ENCODE results near the gene AGBL1.
"Not testable (repeated sequence)": the region's sequence is repeated elsewhere in the genome, so short reads cannot be mapped to it uniquely, and the experiment has no call there.

The AGBL1 gene

GRCh38 chr15:86121568-86122225, 42.0 kb downstream of the AGBL1 start:
- no peaks in the 10 kb centered on the region for H3K4me1 Mint-ChIP-seq
- CTCF ChIA-PET, result no interaction called here
- H3K36me3 Mint-ChIP-seq, result no peaks in the 10 kb centered on the region
- H3K4me3 Mint-ChIP-seq, result no peak overlapping the region
- H3K27ac Mint-ChIP-seq, result no peak overlapping the region
- no peaks in the 10 kb centered on the region for H3K27me3 Mint-ChIP-seq
- no peak for DNase-seq
- H3K9me3 Mint-ChIP-seq, result no peaks in the 10 kb centered on the region

GRCh38 chr15:86122691-86123391, 43.2 kb downstream of the AGBL1 start:
- H3K36me3 Mint-ChIP-seq, H3K27me3 Mint-ChIP-seq, DNase-seq, H3K4me1 Mint-ChIP-seq, H3K27ac Mint-ChIP-seq, CTCF ChIA-PET, H3K9me3 Mint-ChIP-seq, H3K4me3 Mint-ChIP-seq: not testable (repeated sequence)

- no peak for DNase-seq
- H3K36me3 Mint-ChIP-seq, result no peaks in the 10 kb centered on the region
- H3K27me3 Mint-ChIP-seq, result no peaks in the 10 kb centered on the region
- H3K9me3 Mint-ChIP-seq, result no peaks in the 10 kb centered on the region
- no peaks in the 10 kb centered on the region for H3K4me1 Mint-ChIP-seq
- CTCF ChIA-PET, result no interaction called here
- H3K27ac Mint-ChIP-seq, result no peak overlapping the region
- H3K4me3 Mint-ChIP-seq, result no peak overlapping the region
Observed at GRCh38 chr15:86125775-86126174, 46.1 kb downstream of the AGBL1 start.

GRCh38 chr15:86127547-86127946, 47.9 kb downstream of the AGBL1 start:
- H3K4me1 Mint-ChIP-seq, result no peaks in the 10 kb centered on the region

GRCh38 chr15:86135041-86135440, 55.4 kb downstream of the AGBL1 start:
- Mint-ChIP-seq H3K4me1 (no peaks in the 10 kb centered on the region), H3K9me3 (no peaks in the 10 kb centered on the region), H3K27ac (no peak overlapping the region), H3K4me3 (no peak overlapping the region), H3K36me3 (no peaks in the 10 kb centered on the region), H3K27me3 (no peaks in the 10 kb centered on the region)
- no peak for DNase-seq
- CTCF ChIA-PET, result no interaction called here

More at GRCh38 chr15:86127547-86127946, 47.9 kb downstream of the AGBL1 start:
- H3K27ac Mint-ChIP-seq, result no peak overlapping the region
- H3K9me3 Mint-ChIP-seq, result no peaks in the 10 kb centered on the region
- H3K36me3 Mint-ChIP-seq, result no peaks in the 10 kb centered on the region
- CTCF ChIA-PET, result no interaction called here
- no peak overlapping the region for H3K4me3 Mint-ChIP-seq
- H3K27me3 Mint-ChIP-seq, result no peaks in the 10 kb centered on the region
- no peak for DNase-seq

- CTCF ChIA-PET, result no interaction called here
- Mint-ChIP-seq H3K36me3 (no peaks in the 10 kb centered on the region), H3K4me1 (no peaks in the 10 kb centered on the region), H3K4me3 (no peak overlapping the region), H3K9me3 (no peaks in the 10 kb centered on the region), H3K27ac (no peak overlapping the region), H3K27me3 (no peaks in the 10 kb centered on the region)
- DNase-seq, result no peak
Observed at GRCh38 chr15:86136861-86137260, 57.2 kb downstream of the AGBL1 start.

GRCh38 chr15:86138798-86139197, 59.1 kb downstream of the AGBL1 start:
- Mint-ChIP-seq H3K9me3 (no peaks in the 10 kb centered on the region), H3K36me3 (no peaks in the 10 kb centered on the region), H3K27me3 (no peaks in the 10 kb centered on the region), H3K4me1 (no peaks in the 10 kb centered on the region), H3K4me3 (no peak overlapping the region), H3K27ac (no peak overlapping the region)
- CTCF ChIA-PET, result interaction anchor here (0.7 kb wide), 1 partner anchor 9 kb away, joined by 3 read pairs; no protein-coding TSS in a partner anchor
- DNase-seq, result no peak

GRCh38 chr15:86139828-86140227, 60.2 kb downstream of the AGBL1 start:
- no peak overlapping the region for H3K4me3 Mint-ChIP-seq
- H3K27ac Mint-ChIP-seq, result no peak overlapping the region
- CTCF ChIA-PET, result no interaction called here
- no peaks in the 10 kb centered on the region for H3K27me3 Mint-ChIP-seq
- DNase-seq, result no peak
- H3K36me3 Mint-ChIP-seq, result no peaks in the 10 kb centered on the region
- no peaks in the 10 kb centered on the region for H3K4me1 Mint-ChIP-seq
- peaks cover 3% of the 10 kb centered on the region for H3K9me3 Mint-ChIP-seq

GRCh38 chr15:86154705-86155104, 75.0 kb downstream of the AGBL1 start:
- no peak for DNase-seq
- H3K36me3 Mint-ChIP-seq, result no peaks in the 10 kb centered on the region
- H3K27ac Mint-ChIP-seq, result no peak overlapping the region
- H3K27me3 Mint-ChIP-seq, result no peaks in the 10 kb centered on the region
- CTCF ChIA-PET, result no interaction called here
- no peaks in the 10 kb centered on the region for H3K4me1 Mint-ChIP-seq
- H3K4me3 Mint-ChIP-seq, result no peak overlapping the region
- H3K9me3 Mint-ChIP-seq, result peaks cover 5% of the 10 kb centered on the region

- H3K9me3 Mint-ChIP-seq, result no peaks in the 10 kb centered on the region
Observed at GRCh38 chr15:86155551-86155950, 75.9 kb downstream of the AGBL1 start.

GRCh38 chr15:86157606-86158293, 78.1 kb downstream of the AGBL1 start:
- no peak for DNase-seq
- Mint-ChIP-seq H3K27ac (no peak overlapping the region), H3K36me3 (no peaks in the 10 kb centered on the region), H3K27me3 (no peaks in the 10 kb centered on the region), H3K4me1 (no peaks in the 10 kb centered on the region), H3K9me3 (no peaks in the 10 kb centered on the region), H3K4me3 (no peak overlapping the region)
- CTCF ChIA-PET, result no interaction called here

More at GRCh38 chr15:86155551-86155950, 75.9 kb downstream of the AGBL1 start:
- no peaks in the 10 kb centered on the region for H3K36me3 Mint-ChIP-seq
- H3K27me3 Mint-ChIP-seq, result no peaks in the 10 kb centered on the region
- DNase-seq, result no peak
- no peaks in the 10 kb centered on the region for H3K4me1 Mint-ChIP-seq
- H3K27ac Mint-ChIP-seq, result no peak overlapping the region
- no peak overlapping the region for H3K4me3 Mint-ChIP-seq
- CTCF ChIA-PET, result no interaction called here

- Mint-ChIP-seq H3K27ac (no peak overlapping the region), H3K4me3 (no peak overlapping the region), H3K4me1 (no peaks in the 10 kb centered on the region), H3K9me3 (no peaks in the 10 kb centered on the region), H3K36me3 (no peaks in the 10 kb centered on the region), H3K27me3 (no peaks in the 10 kb centered on the region)
- CTCF ChIA-PET, result no interaction called here
- DNase-seq, result no peak
Observed at GRCh38 chr15:86159468-86159867, 79.8 kb downstream of the AGBL1 start.

GRCh38 chr15:86161250-86161649, 81.6 kb downstream of the AGBL1 start:
- Mint-ChIP-seq H3K27me3 (peaks cover 4% of the 10 kb centered on the region), H3K9me3 (no peaks in the 10 kb centered on the region), H3K27ac (no peak overlapping the region), H3K4me1 (no peaks in the 10 kb centered on the region), H3K36me3 (no peaks in the 10 kb centered on the region), H3K4me3 (no peak overlapping the region)
- CTCF ChIA-PET, result no interaction called here
- no peak for DNase-seq

GRCh38 chr15:86162172-86162591, 82.5 kb downstream of the AGBL1 start:
- no peak for DNase-seq
- H3K36me3 Mint-ChIP-seq, result no peaks in the 10 kb centered on the region
- no peak overlapping the region for H3K4me3 Mint-ChIP-seq
- H3K27me3 Mint-ChIP-seq, result peaks cover 4% of the 10 kb centered on the region
- no peaks in the 10 kb centered on the region for H3K9me3 Mint-ChIP-seq
- CTCF ChIA-PET, result no interaction called here
- no peaks in the 10 kb centered on the region for H3K4me1 Mint-ChIP-seq
- no peak overlapping the region for H3K27ac Mint-ChIP-seq

GRCh38 chr15:86162641-86163040, 83.0 kb downstream of the AGBL1 start:
- no peak for DNase-seq
- H3K9me3 Mint-ChIP-seq, result no peaks in the 10 kb centered on the region
- CTCF ChIA-PET, result no interaction called here
- no peak overlapping the region for H3K27ac Mint-ChIP-seq
- H3K36me3 Mint-ChIP-seq, result no peaks in the 10 kb centered on the region
- no peak overlapping the region for H3K4me3 Mint-ChIP-seq
- peaks cover 4% of the 10 kb centered on the region for H3K27me3 Mint-ChIP-seq
- H3K4me1 Mint-ChIP-seq, result no peaks in the 10 kb centered on the region
